Sigmoid colon (tissue), 7 donors: ENCODE results near the gene HRH4. TPM values are rescaled to one million over a fixed set of nuclear protein-coding genes. Genes with fewer than 3 reads are reported as not detected.

Source experiments
- DNase-seq: peaks from one replicate; pipeline ENCODE4 v3.0.0-alpha.2; 2019
- H3K27ac ChIP-seq, 4 donors: fragments of 200-600 bp; sonication (generic); one replicate each; pipeline ENCODE4 v1.5.1; 2016 to 2019; ENCODE audit warnings: mild to moderate bottlenecking in 1 of 4
- H3K27me3 ChIP-seq, 3 donors: fragments of 200-600 bp; sonication (generic); one replicate each; pipeline ENCODE4 v1.5.1; 2019; ENCODE audit warnings: mild to moderate bottlenecking in 1 of 3
- H3K36me3 ChIP-seq, 4 donors: fragments of 200-600 bp; sonication (generic); one replicate each; pipeline ENCODE4 v1.5.1; 2016 to 2019
- H3K4me1 ChIP-seq, 4 donors: fragments of 200-600 bp; sonication (generic); one replicate each; pipeline ENCODE4 v1.5.1; 2017 to 2019
- H3K4me3 ChIP-seq, 4 donors: fragments of 200-600 bp; sonication (generic); one replicate each; pipeline ENCODE4 v1.5.1; 2017 to 2019; ENCODE audit warnings: mild to moderate bottlenecking in 2 of 4, moderate library complexity in 1 of 4
- H3K9me3 ChIP-seq, 4 donors: fragments of 200-600 bp in 3 of 4; sonication (generic) in 3 of 4; one replicate each; pipeline versions ENCODE4 v1.5.1 to v1.6.1; 2013 to 2019
- CTCF ChIP-seq, 4 experiments: fragments of 450-650 bp in 3 of 4; fragments of 200-600 bp in 1 of 4; IDR thresholded peaks; one replicate each; pipeline ENCODE4 v1.5.1; 2016 to 2019; ENCODE audit warnings: antibody characterized with exemption in 4 of 4, mild to moderate bottlenecking in 3 of 4, moderate library complexity in 2 of 4
- EP300 ChIP-seq, 4 donors: sonication (generic); formaldehyde crosslinking; IDR thresholded peaks; one replicate each; pipeline ENCODE4 v1.6.1; 2017; ENCODE audit warnings: antibody characterized with exemption in 4 of 4
- POLR2A ChIP-seq, 2 donors: fragments of 450-650 bp; IDR thresholded peaks; one replicate each; pipeline ENCODE4 v1.6.1; 2016; ENCODE audit warnings: antibody characterized with exemption in 2 of 2, mild to moderate bottlenecking in 2 of 2, moderate library complexity in 2 of 2
- POLR2AphosphoS5 ChIP-seq, 4 donors: sonication (generic); formaldehyde crosslinking; IDR thresholded peaks; one replicate each; pipeline ENCODE4 v1.6.1; 2017; ENCODE audit warnings: antibody characterized with exemption in 4 of 4
- WGBS, 2 donors: extraction: QIAGEN DNeasy Blood & Tissue Kit; methylation state at CpG; one replicate each; pipeline ENCODE4 v1.1.7; 2013; 5-methylcytosine and 5-hydroxymethylcytosine counted together
- intact Hi-C: fragments of 100-400 bp; cut with DNase I; formaldehyde crosslinking; loops from one replicate; pipeline ENCODE4 v1.15.1; 2023
- polyA plus RNA-seq, 3 donors: library from polyadenylated mRNA; stranded (reverse); fragments of 200-250 nt; gene quantifications; one replicate each; pipeline ENCODE4 v1.2.3, GENCODE V29; 2013
- total RNA-seq, 4 donors: library from RNA; depleted of rRNA; stranded (reverse); fragments of >200 nt; gene quantifications; one replicate each; pipeline ENCODE4 v1.1.0, GENCODE V29; 2016
- donor health status: healthy with polysubstance abuse.
- donor health status: Bipolar disorder and iron deficiency.
- donor health status: healthy.

HRH4 gene
- total and polyA plus RNA-seq, 7 donors: under 0.01 to 0.01 TPM; not detected in 5

GRCh38 chr18:24491927-24492834, 31.7 kb downstream of the HRH4 start:
- H3K4me3 ChIP-seq: no peak overlapping the region
- H3K27me3 ChIP-seq: no peaks in the 10 kb centered on the region
- DNase-seq: no peak
- no peak overlapping the region for H3K27ac ChIP-seq
- WGBS, 2 donors: 70 to 84% methylated on average over 21 of the region's 21 CpGs
- H3K4me1 ChIP-seq: no peaks in the 10 kb centered on the region
- no peaks in the 10 kb centered on the region for H3K36me3 ChIP-seq
- H3K9me3 ChIP-seq: no peaks in the 10 kb centered on the region
- intact Hi-C loops: no loop called here
- TF ChIP-seq POLR2A (IDR thresholded peaks at IDR 0.05) (no peak), CTCF (IDR thresholded peaks at IDR 0.05) (no peak), POLR2AphosphoS5 (IDR thresholded peaks at IDR 0.05) (no peak), EP300 (IDR thresholded peaks at IDR 0.05) (no peak)

- intact Hi-C loops: no loop called here
- no peak overlapping the region for H3K4me3 ChIP-seq
- TF ChIP-seq CTCF (IDR thresholded peaks at IDR 0.05) (no peak), POLR2A (IDR thresholded peaks at IDR 0.05) (no peak), POLR2AphosphoS5 (IDR thresholded peaks at IDR 0.05) (no peak), EP300 (IDR thresholded peaks at IDR 0.05) (no peak)
- no peaks in the 10 kb centered on the region for H3K4me1 ChIP-seq
- WGBS, 2 donors: 86% methylated on average over 2 of the region's 2 CpGs
- no peak for DNase-seq
- H3K9me3 ChIP-seq: no peaks in the 10 kb centered on the region
- no peaks in the 10 kb centered on the region for H3K27me3 ChIP-seq
- H3K36me3 ChIP-seq: no peaks in the 10 kb centered on the region
- H3K27ac ChIP-seq: no peak overlapping the region
Measured at GRCh38 chr18:24494586-24494985, 34.1 kb downstream of the HRH4 start.

GRCh38 chr18:24497031-24497754, 36.8 kb downstream of the HRH4 start:
- no peaks in the 10 kb centered on the region for H3K36me3 ChIP-seq
- no peak overlapping the region for H3K4me3 ChIP-seq
- no peak for DNase-seq
- H3K4me1 ChIP-seq: no peaks in the 10 kb centered on the region
- H3K27ac ChIP-seq: no peak overlapping the region
- no peaks in the 10 kb centered on the region for H3K27me3 ChIP-seq
- TF ChIP-seq POLR2A (IDR thresholded peaks at IDR 0.05) (no peak), CTCF (IDR thresholded peaks at IDR 0.05) (no peak), POLR2AphosphoS5 (IDR thresholded peaks at IDR 0.05) (no peak), EP300 (IDR thresholded peaks at IDR 0.05) (no peak)
- intact Hi-C loops: no loop called here
- H3K9me3 ChIP-seq: no peaks in the 10 kb centered on the region
- WGBS, 2 donors: 89 to 90% methylated on average over 1 of the region's 1 CpG

GRCh38 chr18:24499814-24500213, 39.4 kb downstream of the HRH4 start:
- 78 to 88% methylated on average over 5 of the region's 5 CpGs for WGBS, 2 donors
- intact Hi-C loops: no loop called here

More at GRCh38 chr18:24499814-24500213, 39.4 kb downstream of the HRH4 start:
- TF ChIP-seq POLR2AphosphoS5 (IDR thresholded peaks at IDR 0.05) (no peak), CTCF (IDR thresholded peaks at IDR 0.05) (no peak), POLR2A (IDR thresholded peaks at IDR 0.05) (no peak), EP300 (IDR thresholded peaks at IDR 0.05) (no peak)
- no peaks in the 10 kb centered on the region for H3K27me3 ChIP-seq
- no peak overlapping the region for H3K4me3 ChIP-seq
- no peaks in the 10 kb centered on the region for H3K36me3 ChIP-seq
- H3K4me1 ChIP-seq: no peaks in the 10 kb centered on the region
- H3K9me3 ChIP-seq: no peaks in the 10 kb centered on the region
- DNase-seq: no peak
- no peak overlapping the region for H3K27ac ChIP-seq
